Measurements from ENCODE around the gene CTNNA1. TPM values are rescaled to one million over a fixed set of nuclear protein-coding genes. Genes with fewer than 3 reads are reported as not detected.

CTNNA1 gene
- total and polyA plus RNA-seq, 2 experiments from 2014 or later = 171 to 260 TPM

DNA sequence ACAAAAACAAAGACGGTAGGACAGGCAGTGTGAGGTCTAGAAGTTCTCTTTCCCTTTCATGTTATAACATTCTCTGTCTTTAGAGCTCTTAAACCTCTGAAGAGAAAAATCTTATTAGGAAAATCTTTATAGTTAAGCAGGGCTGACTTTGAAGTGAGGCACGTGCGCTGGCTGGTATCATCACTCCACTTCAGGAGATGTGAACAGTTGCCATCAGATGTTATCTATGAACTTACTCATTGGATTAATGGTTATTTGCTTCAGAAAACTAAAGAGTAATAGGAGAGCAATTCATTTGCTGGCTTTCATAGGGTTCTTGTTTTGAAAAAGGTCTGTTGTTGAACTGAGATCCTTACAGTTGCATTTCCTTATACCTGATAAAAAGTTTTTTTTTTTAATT lies 96.2 kb downstream of the CTNNA1 start:
- no peak overlapping the region for H3K4me3 ChIP-seq
- no peaks in the 10 kb centered on the region for H3K9me3 ChIP-seq (ENCODE audit: low read depth)
- peaks cover 18% of the 10 kb centered on the region for H3K4me1 ChIP-seq (ENCODE audit: low read depth)
- H3K36me3 ChIP-seq = no peaks in the 10 kb centered on the region
- H3K27ac ChIP-seq = peak overlapping the region; percentile 24
- no peaks in the 10 kb centered on the region for H3K27me3 ChIP-seq
- TF ChIP-seq, protein P1, sequence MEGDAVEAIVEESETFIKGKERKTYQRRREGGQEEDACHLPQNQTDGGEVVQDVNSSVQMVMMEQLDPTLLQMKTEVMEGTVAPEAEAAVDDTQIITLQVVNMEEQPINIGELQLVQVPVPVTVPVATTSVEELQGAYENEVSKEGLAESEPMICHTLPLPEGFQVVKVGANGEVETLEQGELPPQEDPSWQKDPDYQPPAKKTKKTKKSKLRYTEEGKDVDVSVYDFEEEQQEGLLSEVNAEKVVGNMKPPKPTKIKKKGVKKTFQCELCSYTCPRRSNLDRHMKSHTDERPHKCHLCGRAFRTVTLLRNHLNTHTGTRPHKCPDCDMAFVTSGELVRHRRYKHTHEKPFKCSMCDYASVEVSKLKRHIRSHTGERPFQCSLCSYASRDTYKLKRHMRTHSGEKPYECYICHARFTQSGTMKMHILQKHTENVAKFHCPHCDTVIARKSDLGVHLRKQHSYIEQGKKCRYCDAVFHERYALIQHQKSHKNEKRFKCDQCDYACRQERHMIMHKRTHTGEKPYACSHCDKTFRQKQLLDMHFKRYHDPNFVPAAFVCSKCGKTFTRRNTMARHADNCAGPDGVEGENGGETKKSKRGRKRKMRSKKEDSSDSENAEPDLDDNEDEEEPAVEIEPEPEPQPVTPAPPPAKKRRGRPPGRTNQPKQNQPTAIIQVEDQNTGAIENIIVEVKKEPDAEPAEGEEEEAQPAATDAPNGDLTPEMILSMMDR (IDR thresholded peaks at IDR 0.05; ENCODE audit: low read depth, low read length) = no peak
- no peak for DNase-seq (ENCODE audit: low read depth in 1 of 2, low spot score in 1 of 2)

DNA sequence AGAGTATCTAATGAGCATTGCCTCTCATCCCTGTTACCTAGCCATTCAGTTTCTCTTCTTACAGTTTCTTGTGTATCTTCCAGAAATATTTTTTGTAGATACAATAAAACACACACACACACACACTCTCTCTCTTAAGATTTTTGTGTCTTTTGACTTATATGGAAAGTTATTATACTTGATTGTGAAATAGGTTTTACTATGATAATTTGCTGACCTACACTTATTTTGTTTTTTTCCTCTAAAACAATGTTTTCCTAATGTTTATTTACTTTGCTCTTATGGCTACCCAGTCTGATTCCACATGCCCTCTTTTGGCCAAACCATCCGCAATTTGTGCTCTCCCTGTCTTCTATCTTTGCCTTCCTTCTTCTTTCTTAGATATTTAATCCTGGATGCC lies 96.7 kb downstream of the CTNNA1 start:
- H3K9me3 ChIP-seq (ENCODE audit: low read depth) = no peaks in the 10 kb centered on the region
- peaks cover 18% of the 10 kb centered on the region for H3K4me1 ChIP-seq (ENCODE audit: low read depth)
- H3K27ac ChIP-seq = no peak overlapping the region
- no peaks in the 10 kb centered on the region for H3K27me3 ChIP-seq
- no peak overlapping the region for H3K4me3 ChIP-seq
- TF ChIP-seq, protein P1 (IDR thresholded peaks at IDR 0.05; ENCODE audit: low read depth, low read length) = no peak
- no peak for DNase-seq (ENCODE audit: low read depth in 1 of 2, low spot score in 1 of 2)
- no peaks in the 10 kb centered on the region for H3K36me3 ChIP-seq

DNA sequence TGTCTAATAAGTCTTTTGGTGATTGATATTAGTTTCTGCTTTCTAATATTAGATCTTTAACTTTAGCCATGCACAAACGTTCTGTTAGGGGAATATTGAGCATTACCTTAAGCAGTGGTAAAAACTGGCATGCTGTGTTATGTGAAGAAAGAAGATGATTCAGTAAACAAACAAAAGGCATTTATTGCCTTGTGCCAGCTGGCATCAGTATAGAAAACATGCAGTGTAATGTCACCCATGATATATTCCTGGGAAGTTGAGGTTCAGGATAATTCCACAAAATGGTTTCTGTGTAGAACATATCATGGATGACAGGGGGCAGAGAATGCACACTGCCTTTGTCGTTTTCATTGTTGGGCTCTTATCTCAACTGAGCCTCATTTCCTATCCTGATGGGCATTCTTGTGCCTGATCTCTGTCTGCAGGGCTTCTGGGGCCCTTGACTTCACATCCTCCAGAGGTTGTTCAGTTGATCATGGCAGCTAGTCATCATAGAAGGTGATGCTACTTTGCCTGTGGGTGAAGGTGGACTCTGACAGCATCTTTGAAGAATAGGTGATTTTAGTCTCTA lies 97.7 kb downstream of the CTNNA1 start:
- no peaks in the 10 kb centered on the region for H3K9me3 ChIP-seq (ENCODE audit: low read depth)
- TF ChIP-seq, protein P1 (IDR thresholded peaks at IDR 0.05; ENCODE audit: low read depth, low read length) = no peak
- DNase-seq (ENCODE audit: low read depth in 1 of 2, low spot score in 1 of 2) = no peak
- H3K36me3 ChIP-seq = no peaks in the 10 kb centered on the region
- H3K27ac ChIP-seq = no peak overlapping the region
- H3K27me3 ChIP-seq = no peaks in the 10 kb centered on the region
- H3K4me3 ChIP-seq = no peak overlapping the region
- H3K4me1 ChIP-seq (ENCODE audit: low read depth) = peaks cover 15% of the 10 kb centered on the region

DNA sequence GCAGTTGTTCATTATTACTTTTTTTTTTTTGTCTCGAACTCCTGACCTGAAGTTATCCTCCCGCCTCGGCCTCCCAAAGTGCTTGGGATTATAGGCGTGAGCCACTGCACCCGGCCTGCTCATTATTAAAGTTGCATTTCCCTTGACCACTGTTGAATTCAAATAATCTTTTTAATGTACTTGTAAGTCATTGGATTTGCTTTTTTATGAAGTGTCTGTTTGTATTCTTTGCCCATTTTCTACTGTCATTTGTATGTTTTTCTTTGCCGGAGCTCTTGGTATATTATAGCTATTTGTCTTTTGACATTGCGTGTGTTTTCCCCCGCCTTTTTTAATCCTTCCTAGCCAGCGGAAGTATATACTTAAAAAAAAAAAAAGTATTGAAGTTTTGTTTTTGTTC lies 99.9 kb downstream of the CTNNA1 start:
- H3K4me3 ChIP-seq = no peak overlapping the region
- DNase-seq (ENCODE audit: low read depth in 1 of 2, low spot score in 1 of 2) = no peak
- no peaks in the 10 kb centered on the region for H3K27me3 ChIP-seq
- H3K27ac ChIP-seq = no peak overlapping the region
- no peaks in the 10 kb centered on the region for H3K9me3 ChIP-seq (ENCODE audit: low read depth)
- TF ChIP-seq, protein P1 (IDR thresholded peaks at IDR 0.05; ENCODE audit: low read depth, low read length) = no peak
- peaks cover 12% of the 10 kb centered on the region for H3K4me1 ChIP-seq (ENCODE audit: low read depth)
- no peaks in the 10 kb centered on the region for H3K36me3 ChIP-seq

DNA sequence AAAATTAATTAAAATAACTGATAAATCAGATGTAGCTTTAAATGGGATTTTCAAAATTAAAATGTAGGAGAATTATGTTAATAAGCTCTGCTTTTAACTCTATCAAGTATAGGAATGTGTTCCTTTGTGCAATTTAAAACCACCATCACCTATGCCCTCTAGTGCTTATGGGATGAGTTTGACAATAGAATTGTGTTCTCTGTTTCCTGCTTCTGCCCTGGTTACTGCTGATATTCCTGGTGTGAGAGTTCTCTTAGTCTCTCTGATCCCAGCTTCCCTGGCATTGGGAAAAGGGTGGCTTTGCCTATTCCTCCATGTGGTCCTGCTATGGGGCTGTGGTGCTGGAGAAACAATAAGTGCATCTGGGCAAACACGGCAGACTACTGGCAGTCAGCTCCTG lies 113.8 kb downstream of the CTNNA1 start:
- Histone ChIP-seq H3K9me3 (ENCODE audit: low read depth) (peaks cover 3% of the 10 kb centered on the region), H3K27ac (no peak overlapping the region), H3K27me3 (no peaks in the 10 kb centered on the region), H3K36me3 (no peaks in the 10 kb centered on the region), H3K4me1 (ENCODE audit: low read depth) (peaks cover 38% of the 10 kb centered on the region), H3K4me3 (no peak overlapping the region)
- DNase-seq (ENCODE audit: low read depth in 1 of 2, low spot score in 1 of 2) = no peak
- TF ChIP-seq, protein P1 (IDR thresholded peaks at IDR 0.05; ENCODE audit: low read depth, low read length) = no peak

All from cardiac muscle cell (in vitro differentiated cells and primary cell).